Measurements from ENCODE around the gene TACSTD2. TPM values are rescaled to one million over a fixed set of nuclear protein-coding genes. Genes with fewer than 3 reads are reported as not detected.
"Not testable (repeated sequence)": the region's sequence is repeated elsewhere in the genome, so short reads cannot be mapped to it uniquely, and the experiment has no call there.

Gene TACSTD2
- total RNA-seq, 1 experiment from 2014 or later = 0.28 TPM

DNA sequence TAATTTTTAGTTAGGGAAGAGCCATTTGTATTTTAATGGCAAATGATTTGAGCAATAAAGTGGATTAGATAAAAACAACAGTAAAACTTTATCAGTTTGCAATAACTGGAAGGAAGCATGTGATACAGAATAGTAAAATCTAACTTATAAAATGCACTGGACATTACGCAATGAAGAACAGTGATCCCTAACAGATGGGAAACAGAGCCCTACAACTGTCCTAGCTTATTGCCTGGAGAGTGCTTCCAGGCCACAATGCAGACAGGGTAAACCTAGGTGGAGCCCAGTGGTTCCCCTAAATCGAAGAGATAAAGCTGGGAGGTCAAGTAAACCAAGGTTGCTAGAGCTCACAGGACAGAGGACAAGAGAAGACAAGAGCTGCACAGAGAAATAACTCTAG is 37.5 kb downstream of the TACSTD2 start:
- no TSS peak for BruUV-seq (replicated peaks)
- Histone ChIP-seq H3K36me3 (ENCODE audit: control insufficient read depth, insufficient read depth, low read length) (no peaks in the 10 kb centered on the region; the same call in 1 of the 2 replicates), H3K27me3 (ENCODE audit: control insufficient read depth, insufficient read depth, low read length) (no peaks in the 10 kb centered on the region), H3K4me1 (ENCODE audit: control insufficient read depth, insufficient read depth, low read length) (no peaks in the 10 kb centered on the region), H3K9me3 (ENCODE audit: control insufficient read depth, insufficient read depth, low read depth, low read length) (no peaks in the 10 kb centered on the region), H3K4me3 (ENCODE audit: low read depth in 2 of 2, low read length in 2 of 2) (no peak overlapping the region), H3K27ac (ENCODE audit: low read length) (no peak overlapping the region)
- ChIA-PET POLR2A (no interaction called here), CTCF (no interaction called here)
- ATAC-seq (0 out of 2 replicates have a peak, but pooled peaks have one; percentile 26), DNase-seq (ENCODE audit: low read depth, low spot score) (no peak)
- intact Hi-C loops (cut with micrococcal nuclease; ENCODE audit: unreplicated experiment) (no loop called here), in situ Hi-C loops (cut with HindIII; ENCODE audit: low pct_unique_long_range_greater_than_20kb, low sequenced_read_pairs) (no loop called here)
- TF ChIP-seq SIN3A (IDR thresholded peaks at IDR 0.05; ENCODE audit: borderline replicate concordance, insufficient read depth, low read depth, low read length) (no peak), REST (IDR thresholded peaks at IDR 0.05; ENCODE audit: insufficient read depth in 1 of 2, low read depth in 2 of 2, low read length in 1 of 2) (no peak), CTCF (IDR thresholded peaks at IDR 0.05) (no peak), TCF7L2 (IDR thresholded peaks at IDR 0.05; ENCODE audit: low read depth, low read length) (no peak), POLR2AphosphoS5 (IDR thresholded peaks at IDR 0.05; ENCODE audit: low read depth, low read length) (no peak)

- H3K4me3 ChIP-seq (ENCODE audit: low read depth in 2 of 2, low read length in 2 of 2) = no peak overlapping the region
- H3K4me1 ChIP-seq (ENCODE audit: control insufficient read depth, insufficient read depth, low read length) = no peaks in the 10 kb centered on the region
- H3K27me3 ChIP-seq (ENCODE audit: control insufficient read depth, insufficient read depth, low read length) = no peaks in the 10 kb centered on the region
- in situ Hi-C loops (cut with HindIII; ENCODE audit: low pct_unique_long_range_greater_than_20kb, low sequenced_read_pairs) = no loop called here
- intact Hi-C loops (cut with micrococcal nuclease; ENCODE audit: unreplicated experiment) = no loop called here
- CTCF ChIA-PET = no interaction called here
- no TSS peak for BruUV-seq (replicated peaks)
- H3K9me3 ChIP-seq (ENCODE audit: control insufficient read depth, insufficient read depth, low read depth, low read length) = no peaks in the 10 kb centered on the region
- no peaks in the 10 kb centered on the region; the same call in 1 of the 2 replicates for H3K36me3 ChIP-seq (ENCODE audit: control insufficient read depth, insufficient read depth, low read length)
- H3K27ac ChIP-seq (ENCODE audit: low read length) = no peak overlapping the region
- DNase-seq (ENCODE audit: low read depth, low spot score) (no peak), ATAC-seq (no peak)
- POLR2A ChIA-PET = no interaction called here
- TF ChIP-seq SIN3A (IDR thresholded peaks at IDR 0.05; ENCODE audit: borderline replicate concordance, insufficient read depth, low read depth, low read length) (no peak), POLR2AphosphoS5 (IDR thresholded peaks at IDR 0.05; ENCODE audit: low read depth, low read length) (no peak), TCF7L2 (IDR thresholded peaks at IDR 0.05; ENCODE audit: low read depth, low read length) (no peak), REST (IDR thresholded peaks at IDR 0.05; ENCODE audit: insufficient read depth in 1 of 2, low read depth in 2 of 2, low read length in 1 of 2) (no peak), CTCF (IDR thresholded peaks at IDR 0.05) (no peak)
Measured at GRCh38 chr1:58538821-58539220, 38.2 kb downstream of the TACSTD2 start.

DNA sequence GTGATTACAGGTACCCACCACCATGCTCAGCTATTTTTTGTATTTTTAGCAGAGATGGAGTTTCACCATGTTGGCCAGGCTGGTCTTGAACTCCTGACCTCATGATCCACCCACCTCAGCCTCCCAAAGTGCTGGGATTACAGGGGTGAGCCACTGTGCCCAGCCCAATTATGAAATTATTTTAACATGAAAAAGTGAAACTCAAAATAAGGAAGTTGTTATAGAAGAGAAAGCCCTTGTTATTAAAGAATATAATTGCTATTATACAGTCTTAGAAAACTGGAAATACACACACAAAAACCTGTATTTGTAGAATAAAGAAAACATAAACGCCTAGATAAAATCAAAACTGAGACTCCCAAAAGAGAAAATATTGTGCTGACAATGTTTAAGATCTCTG is 45.2 kb downstream of the TACSTD2 start:
- H3K27ac ChIP-seq (ENCODE audit: low read length); ATAC-seq; DNase-seq (ENCODE audit: low read depth, low spot score); H3K27me3 ChIP-seq (ENCODE audit: control insufficient read depth, insufficient read depth, low read length); H3K4me1 ChIP-seq (ENCODE audit: control insufficient read depth, insufficient read depth, low read length); intact Hi-C loops (cut with micrococcal nuclease; ENCODE audit: unreplicated experiment); CTCF ChIA-PET; BruUV-seq (replicated peaks); H3K36me3 ChIP-seq (ENCODE audit: control insufficient read depth, insufficient read depth, low read length); POLR2A ChIA-PET; H3K4me3 ChIP-seq (ENCODE audit: low read depth in 2 of 2, low read length in 2 of 2); H3K9me3 ChIP-seq (ENCODE audit: control insufficient read depth, insufficient read depth, low read depth, low read length); in situ Hi-C loops (cut with HindIII; ENCODE audit: low pct_unique_long_range_greater_than_20kb, low sequenced_read_pairs): not testable (repeated sequence)

Measured in Panc1 (cell line).